BJ (cell line): ENCODE results near the gene MAP4K1. TPM values are rescaled to one million over a fixed set of nuclear protein-coding genes. Genes with fewer than 3 reads are reported as not detected.

Source experiments
- CTCF ChIA-PET: fragments of 350-600 bp; formaldehyde crosslinking; extraction: SDS; loops from one replicate; lab custom pipeline; 2021; ENCODE audit warnings: antibody characterized with exemption, inconsistent platforms; lab: Yijun Ruan, JAX
- POLR2A ChIA-PET: fragments of 300-600 bp; sonication (Branson Sonifier 250); formaldehyde crosslinking; extraction: SDS; loops from one replicate; lab custom pipeline; 2021; ENCODE audit warnings: antibody characterized with exemption; lab: Charles Lee
- DNase-seq: peaks from one replicate; pipeline ENCODE4 v3.0.0-alpha.2; 2011; ENCODE audit warnings: low read depth
- H3K27me3 ChIP-seq: 2 replicates; pipeline ENCODE4 v1.6.0; 2011; ENCODE audit warnings: low read length; ENCODE audit not compliant: control insufficient read depth, insufficient read depth
- H3K36me3 ChIP-seq: 2 replicates; pipeline ENCODE4 v1.5.1; 2011; ENCODE audit warnings: low read length; ENCODE audit not compliant: control insufficient read depth, insufficient read depth
- H3K4me3 ChIP-seq: 2 replicates; pipeline ENCODE4 v1.5.1; 2011; ENCODE audit warnings: low read depth, mild to moderate bottlenecking, control low read depth, low read length
- CTCF ChIP-seq: IDR thresholded peaks from 2 replicates; pipeline ENCODE4 v1.5.1; 2011; ENCODE audit warnings: low read depth, mild to moderate bottlenecking, control low read depth, inconsistent platforms, low read length, moderate library complexity; ENCODE audit not compliant: insufficient read depth
- polyA plus RNA-seq: library from polyadenylated mRNA; depleted of rRNA; stranded (reverse); fragments of >200 nt; gene quantifications from 2 replicates; pipeline ENCODE4 v1.2.3, GENCODE V29; 2011; rRNA removed

MAP4K1 gene
- polyA plus RNA-seq, 1 experiment: 0.25 TPM

- no peak overlapping the region for H3K4me3 ChIP-seq
- ChIA-PET CTCF (no interaction called here), POLR2A (no interaction called here)
- no peaks in the 10 kb centered on the region for H3K36me3 ChIP-seq
- no peak for TF ChIP-seq CTCF
- DNase-seq: no peak
- H3K27me3 ChIP-seq: no peaks in the 10 kb centered on the region
Observed at GRCh38 chr19:38539751-38540150, 78.0 kb downstream of the MAP4K1 start.

- Histone ChIP-seq H3K36me3 (no peaks in the 10 kb centered on the region), H3K4me3 (no peak overlapping the region), H3K27me3 (no peaks in the 10 kb centered on the region)
- CTCF ChIA-PET: no interaction called here
- POLR2A ChIA-PET: interaction anchor here (0.6 kb wide), 1 partner anchor 313 kb away, joined by 5 read pairs; no protein-coding TSS in a partner anchor
- no peak for TF ChIP-seq CTCF
- DNase-seq: no peak
Observed at GRCh38 chr19:38538793-38539528, 78.8 kb downstream of the MAP4K1 start.

GRCh38 chr19:38538386-38538785 is 79.4 kb downstream of the MAP4K1 start:
- Histone ChIP-seq H3K27me3 (no peaks in the 10 kb centered on the region), H3K4me3 (no peak overlapping the region), H3K36me3 (no peaks in the 10 kb centered on the region)
- ChIA-PET POLR2A (interaction anchor here (0.6 kb wide), 1 partner anchor 313 kb away, joined by 5 read pairs; no protein-coding TSS in a partner anchor), CTCF (no interaction called here)
- no peak for DNase-seq
- TF ChIP-seq CTCF: no peak

Other genes with a start within 250 kb of the MAP4K1 start
- gene PSMD8, start 243.4 kb downstream of the MAP4K1 start, polyA plus RNA-seq: 583 and 662 TPM in 2 replicates
- 0.44 and 0.64 TPM in 2 replicates for gene GGN, start 229.9 kb downstream of the MAP4K1 start, polyA plus RNA-seq
- 4.2 and 5.9 TPM in 2 replicates for gene SPRED3, start 229.3 kb downstream of the MAP4K1 start, polyA plus RNA-seq
- gene FAM98C, start 214.9 kb downstream of the MAP4K1 start, polyA plus RNA-seq: 9.9 and 12.2 TPM in 2 replicates
- not detected in 2 replicates for gene RASGRP4, start 191.7 kb downstream of the MAP4K1 start, polyA plus RNA-seq
- gene RYR1, start 184.3 kb downstream of the MAP4K1 start, polyA plus RNA-seq: under 0.01 and 0.04 TPM in 2 replicates
- 230 and 357 TPM in 2 replicates for gene EIF3K, start 1.2 kb upstream of the MAP4K1 start, polyA plus RNA-seq
- 592 and 970 TPM in 2 replicates for gene ACTN4, start 29.7 kb upstream of the MAP4K1 start, polyA plus RNA-seq
- 0.34 and 0.75 TPM in 2 replicates for gene CAPN12, start 126.5 kb upstream of the MAP4K1 start, polyA plus RNA-seq
- gene LGALS7, start 155.6 kb upstream of the MAP4K1 start, polyA plus RNA-seq: not detected in 2 replicates
- gene LGALS7B, start 171.2 kb upstream of the MAP4K1 start, polyA plus RNA-seq: not detected in 2 replicates
- gene LGALS4, start 195.0 kb upstream of the MAP4K1 start, polyA plus RNA-seq: 0.28 and 0.53 TPM in 2 replicates
- 75.6 and 124 TPM in 2 replicates for gene ECH1, start 213.8 kb upstream of the MAP4K1 start, polyA plus RNA-seq
- 266 and 342 TPM in 2 replicates for gene HNRNPL, start 232.0 kb upstream of the MAP4K1 start, polyA plus RNA-seq